Islet of Langerhans (tissue), 1 donor: ENCODE measurements around the gene ST8SIA1.
A peak's percentile ranks its signal among the peaks of the same experiment; 100 is the strongest.

Experiments used
- FAIRE-seq: peaks from one replicate; lab custom pipeline; 2011; peaks lifted over from hg19 to GRCh38; lab: Jason Lieb, UNC

The ST8SIA1 gene

DNA sequence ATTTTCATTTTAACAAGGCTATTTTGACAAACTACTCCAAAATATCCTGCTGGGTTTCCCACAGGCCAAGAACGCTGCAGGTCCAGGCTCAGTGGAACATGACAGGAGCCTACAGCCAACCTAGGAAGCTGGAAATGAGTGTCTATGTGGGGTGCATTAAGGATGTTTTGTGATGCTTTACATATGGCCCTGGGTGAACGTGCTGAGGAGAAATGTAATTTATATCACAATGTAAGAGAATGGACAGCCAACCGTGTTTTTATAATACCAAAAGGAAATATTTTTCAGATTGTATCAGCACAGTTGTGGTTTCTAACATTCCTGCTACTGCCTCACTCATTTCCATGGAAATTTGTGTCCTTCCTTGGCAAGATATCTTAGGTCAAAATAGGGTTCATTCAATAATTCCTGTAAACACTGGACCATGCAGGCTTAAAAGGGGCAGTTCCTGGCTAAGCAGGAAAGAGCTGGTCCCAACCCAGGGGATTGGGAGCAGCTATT, 51.5 kb downstream of the ST8SIA1 start:
- no peak for FAIRE-seq

GRCh38 chr12:22282283-22282682, 52.2 kb downstream of the ST8SIA1 start:
- FAIRE-seq: no peak

GRCh38 chr12:22276867-22277266, 57.6 kb downstream of the ST8SIA1 start:
- no peak for FAIRE-seq

GRCh38 chr12:22276313-22276712, 58.2 kb downstream of the ST8SIA1 start:
- no peak for FAIRE-seq

DNA sequence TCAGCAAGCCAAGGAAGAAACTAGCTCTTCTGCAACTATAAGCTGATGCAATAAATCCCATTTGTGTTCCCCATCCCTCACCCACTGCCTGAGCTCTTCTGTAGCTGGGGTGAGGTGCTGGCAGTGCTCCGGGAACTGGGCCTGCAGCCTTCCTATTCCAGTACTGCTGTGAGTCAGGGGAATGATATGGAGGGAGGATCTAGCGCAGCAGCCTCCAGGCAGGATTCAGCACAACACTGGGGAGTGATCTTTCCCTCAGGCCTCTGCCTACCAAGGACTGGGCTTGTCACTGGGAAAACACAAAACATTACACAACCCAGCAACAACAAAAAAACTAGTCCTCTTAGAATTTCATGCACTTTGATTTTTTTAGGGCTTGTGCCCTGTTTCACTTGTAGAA, 58.7 kb downstream of the ST8SIA1 start:
- FAIRE-seq: no peak

DNA sequence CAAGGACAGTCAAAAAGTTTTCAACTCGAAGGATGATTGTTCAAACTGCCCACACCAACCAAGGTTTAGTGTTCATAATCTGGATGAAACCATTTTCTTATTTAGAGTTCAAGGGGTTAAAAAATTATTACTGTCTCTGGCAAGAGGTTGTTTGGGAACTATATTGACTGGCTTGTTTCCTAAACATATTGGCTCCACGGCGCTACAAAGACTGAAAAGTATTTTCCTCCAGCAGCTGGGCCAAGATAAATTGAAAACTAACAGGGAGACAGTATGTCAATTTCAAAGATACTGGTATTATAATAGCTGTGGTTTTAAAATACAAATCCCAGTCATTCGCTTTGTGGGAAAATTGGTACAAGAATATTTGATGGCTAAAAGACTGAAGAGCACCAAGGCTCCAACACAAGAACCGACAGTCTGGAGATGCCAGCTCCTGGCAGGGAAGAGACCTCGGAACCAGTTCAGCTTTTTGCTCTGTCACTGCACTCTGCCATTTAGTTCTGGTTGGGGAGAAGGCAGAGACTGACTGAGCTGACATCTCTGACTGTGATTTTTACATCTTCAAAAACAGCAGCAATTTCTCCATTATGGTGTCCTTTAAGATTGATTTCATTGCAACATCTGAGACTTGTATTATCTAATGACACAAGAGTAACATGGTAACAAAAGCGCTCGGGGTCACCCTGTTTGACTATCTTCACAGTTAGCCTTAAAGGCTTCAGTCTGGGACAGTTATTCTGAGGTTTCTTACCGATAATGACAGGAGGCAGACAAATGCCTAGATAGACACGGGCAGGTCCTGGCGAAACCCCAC, 62.0 kb downstream of the ST8SIA1 start:
- no peak for FAIRE-seq

DNA sequence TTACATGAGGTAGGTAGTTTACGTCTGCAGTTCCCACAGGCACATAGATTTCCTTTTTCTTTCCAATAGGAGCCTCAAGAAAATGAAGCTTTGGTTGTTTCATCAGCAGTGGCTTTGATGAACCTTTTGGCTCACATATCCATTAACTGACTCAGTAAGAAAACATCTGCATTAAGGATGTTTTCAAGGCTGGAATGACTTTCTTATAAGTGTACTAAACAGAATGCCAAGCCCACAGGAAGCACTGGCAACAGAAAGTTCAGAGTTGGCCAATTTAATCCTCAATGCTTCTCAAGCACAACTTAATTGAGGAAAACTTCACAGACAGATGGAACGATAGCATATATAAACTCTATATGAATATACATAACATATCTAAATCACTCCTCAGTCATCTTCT, 63.5 kb downstream of the ST8SIA1 start:
- FAIRE-seq: no peak

GRCh38 chr12:22268973-22269372, 65.5 kb downstream of the ST8SIA1 start:
- no peak for FAIRE-seq

- no peak for FAIRE-seq
These were observed 66.1 kb downstream of the ST8SIA1 start for GRCh38 chr12:22268406-22268805.

- FAIRE-seq: no peak
These were observed 68.4 kb downstream of the ST8SIA1 start for GRCh38 chr12:22266101-22266500.

DNA sequence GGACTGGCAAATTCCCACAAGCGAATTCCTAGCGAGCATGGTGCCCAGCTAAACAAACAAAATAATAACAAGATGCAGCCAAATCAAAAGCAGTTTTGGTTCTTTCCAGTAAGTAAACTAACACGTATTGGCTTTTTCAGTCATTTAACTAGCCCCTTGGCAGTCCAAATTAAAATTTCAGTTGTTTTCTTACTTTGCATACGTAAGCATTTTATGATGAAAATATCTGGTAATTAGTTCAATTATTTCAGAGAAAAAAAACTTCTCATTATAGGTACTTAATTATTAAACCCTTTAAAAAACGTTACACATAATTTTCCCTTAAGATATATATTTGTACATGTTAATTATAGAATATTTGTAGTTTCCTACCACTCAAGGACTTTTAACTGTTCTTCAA, 70.1 kb downstream of the ST8SIA1 start:
- FAIRE-seq: no peak

GRCh38 chr12:22262309-22262708, 72.2 kb downstream of the ST8SIA1 start:
- FAIRE-seq: no peak

DNA sequence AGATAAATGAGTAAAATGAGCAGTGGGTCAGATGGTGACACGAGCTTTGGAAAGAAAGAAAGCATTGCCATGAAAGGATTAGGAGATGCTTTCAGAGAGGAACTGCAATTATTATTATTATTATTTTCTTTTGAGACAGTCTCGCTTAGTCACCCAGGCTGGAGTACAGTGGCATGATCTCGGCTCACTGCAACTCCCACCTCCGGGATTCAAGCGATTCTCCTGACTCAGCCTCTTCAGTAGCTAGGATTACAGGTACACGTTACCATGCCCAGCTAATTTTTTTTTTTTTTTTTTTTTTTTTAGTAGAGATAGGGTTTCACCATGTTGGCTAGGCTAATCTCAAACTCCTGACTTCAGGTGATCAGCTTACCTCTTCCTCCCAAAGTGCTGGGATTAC, 77.4 kb downstream of the ST8SIA1 start:
- no peak for FAIRE-seq

GRCh38 chr12:22256605-22257004, 77.9 kb downstream of the ST8SIA1 start:
- no peak for FAIRE-seq

- FAIRE-seq: peak; percentile 97
These were observed 78.5 kb downstream of the ST8SIA1 start for GRCh38 chr12:22256041-22256441.

- no peak for FAIRE-seq
These were observed 79.4 kb downstream of the ST8SIA1 start for GRCh38 chr12:22255097-22255496.

- no peak for FAIRE-seq
These were observed 80.0 kb downstream of the ST8SIA1 start for GRCh38 chr12:22254478-22254877.

DNA sequence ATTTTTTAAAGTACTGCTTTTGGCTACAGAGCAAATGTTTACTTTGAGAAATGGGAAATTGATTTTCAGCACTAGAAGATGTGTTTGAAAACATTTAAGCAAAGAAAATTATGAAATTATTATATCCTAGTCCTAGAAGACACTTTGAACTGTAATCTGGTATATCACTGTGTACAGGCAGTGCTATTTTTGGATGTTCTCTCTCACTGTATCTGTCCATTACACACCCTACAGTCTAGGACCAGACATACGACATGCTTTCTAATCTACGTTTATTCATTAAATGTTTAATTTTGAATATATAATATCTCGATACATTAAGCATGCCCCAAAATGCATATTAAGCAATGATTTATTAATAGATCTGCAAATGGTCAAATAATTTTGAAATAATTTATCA, 82.5 kb downstream of the ST8SIA1 start:
- peak; percentile 17 for FAIRE-seq

DNA sequence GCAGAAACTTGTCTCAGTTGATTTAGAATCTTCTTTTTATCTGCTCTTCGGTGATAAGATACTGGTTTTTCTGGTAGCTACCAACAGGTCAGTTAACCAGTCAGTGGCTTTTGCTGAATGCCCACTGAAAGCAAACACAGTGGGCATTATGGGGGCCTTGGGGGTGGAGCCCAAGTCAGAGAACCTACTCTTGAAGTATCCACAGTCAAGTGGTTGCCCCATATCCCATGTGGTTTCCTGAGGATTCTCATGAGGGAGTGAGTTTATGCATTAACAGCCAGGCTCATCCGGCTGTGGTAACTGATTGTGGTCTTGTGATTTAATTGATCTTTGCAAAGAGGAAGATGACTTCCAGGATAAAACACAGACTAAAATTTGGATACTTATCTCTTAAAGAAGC, 83.7 kb downstream of the ST8SIA1 start:
- no peak for FAIRE-seq

DNA sequence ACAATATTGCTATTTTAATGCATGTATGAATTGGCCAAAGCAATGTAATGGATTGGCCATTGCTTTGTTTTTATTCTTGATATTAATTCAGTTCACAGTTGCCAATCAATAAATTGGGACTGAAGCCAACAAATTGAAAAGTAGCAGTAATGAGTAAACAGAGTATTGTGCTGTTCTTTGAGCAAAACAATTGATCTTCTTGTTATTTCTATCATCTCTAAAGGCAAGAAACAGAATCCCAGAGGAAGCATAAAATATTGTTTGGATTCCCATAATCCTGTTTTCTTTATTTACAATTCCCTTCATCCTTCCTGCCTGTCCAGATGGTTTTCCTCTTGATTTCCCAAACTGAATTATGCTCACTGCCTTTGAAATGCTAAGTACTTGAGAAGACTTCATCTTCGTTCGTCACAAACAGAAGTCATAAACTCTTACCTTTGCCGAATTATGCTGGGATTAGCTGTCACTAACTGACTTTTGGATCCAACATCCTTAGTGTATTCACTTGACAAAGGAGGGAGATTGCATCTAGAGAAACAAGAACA, 85.9 kb downstream of the ST8SIA1 start:
- FAIRE-seq: no peak

DNA sequence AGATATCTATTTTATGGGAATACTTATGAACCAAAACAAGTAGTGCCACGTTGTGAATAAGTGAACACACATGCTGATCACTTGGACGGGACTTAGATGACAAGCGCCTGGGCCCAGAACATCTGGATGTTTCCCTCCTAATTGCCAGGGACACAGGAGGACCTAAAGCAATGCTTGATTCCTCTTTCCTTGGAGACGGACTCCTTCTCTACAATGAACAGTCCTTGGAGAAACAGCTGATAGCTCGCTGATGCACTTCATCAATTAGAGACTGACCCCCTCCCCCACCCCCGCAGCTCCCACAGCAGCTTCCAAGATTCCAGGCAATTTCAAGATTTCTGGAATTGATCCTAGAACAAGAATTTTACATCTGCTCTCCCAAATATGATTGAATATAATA, 86.4 kb downstream of the ST8SIA1 start:
- no peak for FAIRE-seq

GRCh38 chr12:22246217-22246846, 88.2 kb downstream of the ST8SIA1 start:
- no peak for FAIRE-seq

DNA sequence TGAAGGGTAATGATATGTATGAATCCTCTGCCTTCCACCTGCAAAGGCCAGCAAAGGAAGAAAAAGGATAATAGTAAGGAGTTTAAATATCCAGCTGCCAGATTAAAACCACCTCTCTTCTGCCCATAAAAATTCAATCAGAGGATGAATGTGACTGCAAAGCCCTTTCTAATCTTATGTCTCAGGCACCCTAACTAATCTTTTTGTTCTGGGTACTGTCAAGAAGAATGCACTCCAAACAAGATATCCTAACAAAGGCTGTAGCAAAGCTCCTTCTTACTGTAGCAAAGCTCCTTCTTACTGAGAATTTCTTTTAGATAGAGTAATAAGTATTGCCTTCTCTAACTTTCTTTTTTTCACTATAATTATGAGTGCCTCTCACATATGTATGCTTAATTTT, 91.8 kb downstream of the ST8SIA1 start:
- no peak for FAIRE-seq

- FAIRE-seq: no peak
These were observed 96.3 kb downstream of the ST8SIA1 start for GRCh38 chr12:22238211-22238610.
